GM19324 (cell line): ENCODE results near the gene CCNC.
"Not testable (repeated sequence)": the region's sequence is repeated elsewhere in the genome, so short reads cannot be mapped to it uniquely, and the experiment has no call there.

ENCODE experiments used
- ATAC-seq: cut with Tn5 transposase; IDR thresholded peaks from one replicate; pipeline ENCODE4 v1.9.1; 2021; ENCODE audit warnings: mild to moderate bottlenecking, moderate library complexity; ENCODE audit not compliant: unreplicated experiment, low FRiP score

The CCNC gene

DNA sequence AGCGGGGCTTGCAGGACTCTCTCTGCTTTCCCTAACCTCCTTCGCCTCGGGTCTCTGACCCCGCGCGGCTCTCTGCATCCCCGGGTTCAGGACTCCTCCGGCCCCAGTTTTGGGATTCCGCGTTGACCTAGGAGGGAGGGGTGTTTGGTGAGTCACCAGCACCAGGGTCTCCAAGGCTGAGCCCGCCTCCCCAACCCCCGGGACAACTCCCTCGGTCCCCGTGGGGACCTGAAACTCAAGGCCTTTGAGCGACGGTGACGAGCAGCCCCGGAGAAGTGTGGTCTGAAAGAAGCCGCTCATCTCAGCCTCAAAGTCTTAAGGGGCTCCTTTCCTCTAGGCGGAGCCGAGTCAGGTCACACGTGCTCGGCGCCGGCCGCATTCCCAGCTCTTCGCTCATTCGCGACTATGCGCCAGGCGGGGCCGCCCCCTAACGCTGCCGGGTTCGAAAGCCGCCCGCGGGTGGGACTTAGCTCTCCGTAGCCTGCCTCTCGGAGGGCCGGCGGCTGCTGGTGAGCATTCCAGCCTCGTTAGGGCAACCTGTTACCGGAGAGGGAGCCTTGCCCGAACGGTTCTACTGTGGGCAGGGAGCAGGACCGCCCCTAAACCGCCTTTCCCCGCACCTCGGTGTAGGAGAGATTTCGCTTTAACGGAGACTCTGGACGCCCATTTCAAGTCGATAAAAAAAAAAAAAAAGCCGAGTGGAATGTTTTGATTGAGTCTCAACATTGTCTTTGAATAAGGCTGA, 35.1 kb upstream of the CCNC start:
- ATAC-seq = peak; percentile 54

DNA sequence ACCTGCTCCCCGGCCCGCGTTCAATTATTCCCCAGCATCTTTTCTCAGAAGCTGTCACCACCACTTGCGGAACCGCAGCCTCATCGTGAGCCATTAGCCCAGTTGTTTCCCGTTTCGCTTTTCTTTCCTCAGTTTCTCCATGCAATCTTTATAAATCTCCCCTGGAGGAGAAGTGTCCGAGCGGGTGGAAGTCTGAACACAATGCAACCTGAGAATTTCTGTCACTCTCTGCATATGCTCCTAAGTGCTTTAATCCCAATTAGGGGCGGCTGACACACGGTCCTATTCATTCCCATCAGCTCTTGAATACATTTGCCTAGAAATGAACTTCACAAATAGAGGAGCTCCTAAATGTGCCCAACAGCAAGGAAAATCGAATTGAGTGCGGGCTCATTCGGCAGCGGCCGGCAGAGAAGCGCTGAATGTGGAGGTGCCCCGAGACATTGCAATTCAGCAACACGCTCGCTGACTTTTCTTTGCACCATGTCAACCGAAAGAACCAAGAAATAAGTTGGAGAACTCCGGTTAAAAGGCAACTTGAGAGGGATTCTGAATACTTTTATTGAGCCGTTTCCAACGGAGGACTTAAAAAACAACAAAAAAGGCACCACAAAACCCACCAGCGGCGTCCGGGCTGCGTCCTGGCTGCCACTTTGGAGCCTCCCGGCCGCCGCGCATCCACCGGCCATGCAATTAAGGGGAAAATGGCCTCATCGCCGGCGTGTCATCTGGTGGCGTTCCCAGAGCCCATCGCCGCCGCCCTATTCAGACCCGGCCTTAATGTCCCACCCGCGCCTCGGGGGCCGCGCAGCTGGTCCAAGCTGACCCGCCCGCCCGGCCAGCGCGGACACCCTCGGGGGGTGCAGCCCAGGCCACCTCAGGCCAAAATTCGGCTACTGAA, 34.3 kb upstream of the CCNC start:
- ATAC-seq = peak; percentile 9

DNA sequence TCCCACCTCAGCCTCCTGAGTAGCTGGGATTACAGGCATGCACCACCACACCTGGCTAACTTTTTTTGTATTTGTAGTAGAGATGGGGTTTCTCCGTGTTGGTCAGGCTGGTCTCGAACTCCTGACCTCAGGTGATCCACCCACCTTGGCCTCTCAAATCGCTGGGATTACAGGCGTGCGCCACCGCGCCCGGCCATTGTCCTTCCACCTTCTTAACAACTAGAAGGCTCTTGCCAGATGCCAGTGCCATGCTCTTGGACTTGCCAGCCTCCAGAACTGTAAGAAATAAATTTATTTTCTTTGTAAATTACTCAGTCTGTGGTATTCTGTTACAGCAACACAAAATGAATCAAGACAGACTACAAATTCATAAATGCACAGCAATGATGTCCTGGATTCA, 26.2 kb upstream of the CCNC start:
- ATAC-seq = not testable (repeated sequence)

DNA sequence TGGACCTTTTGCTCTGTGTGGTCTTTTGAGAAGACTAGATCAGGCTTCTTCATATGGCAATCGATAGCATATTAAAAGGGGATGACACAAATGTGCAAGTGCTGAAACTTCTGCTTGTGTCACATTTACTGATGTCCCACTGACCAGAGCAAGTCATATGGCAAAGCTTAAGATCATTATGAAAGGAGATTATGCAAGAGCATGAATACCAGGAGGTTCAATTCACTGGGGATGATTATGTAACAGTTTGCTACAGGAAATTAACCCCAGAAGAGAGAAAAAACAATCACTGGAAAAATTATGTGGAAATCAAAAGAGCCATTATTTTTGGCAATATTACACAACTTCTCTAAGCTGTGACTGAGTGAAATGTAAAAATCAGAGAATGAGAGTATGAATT, 24.4 kb upstream of the CCNC start:
- ATAC-seq = no peak

DNA sequence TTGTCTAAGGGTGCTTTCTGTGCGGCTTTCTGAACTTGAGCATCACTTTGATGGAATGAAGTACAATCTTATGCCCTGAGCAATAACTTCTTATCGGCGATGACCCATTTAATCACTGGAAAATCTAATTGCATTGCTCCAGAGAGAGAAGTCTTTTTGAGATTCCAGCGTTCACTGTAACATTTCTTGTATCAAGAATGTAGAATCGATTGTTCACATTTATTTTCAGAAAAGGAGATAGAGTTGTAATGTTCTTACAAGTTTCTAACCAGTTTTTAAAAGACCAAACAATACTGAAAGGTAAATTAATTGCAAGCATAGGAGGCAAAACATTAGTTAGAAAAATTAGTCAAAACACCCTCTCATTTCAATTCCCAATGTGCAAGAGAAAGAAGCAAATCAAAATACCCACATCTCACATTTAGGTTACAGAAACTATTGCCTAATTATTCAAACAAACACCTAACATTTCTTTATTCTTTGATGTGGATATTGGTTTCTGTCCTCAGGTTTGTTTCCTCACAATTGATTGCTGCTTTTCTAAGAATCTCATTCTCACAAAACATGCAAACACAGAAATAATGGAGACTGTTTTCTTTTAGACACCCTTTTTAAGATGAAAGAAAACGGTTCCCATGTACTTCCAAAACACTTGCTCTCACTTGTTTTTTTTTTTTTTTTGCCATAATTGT, 23.4 kb upstream of the CCNC start:
- no peak for ATAC-seq

DNA sequence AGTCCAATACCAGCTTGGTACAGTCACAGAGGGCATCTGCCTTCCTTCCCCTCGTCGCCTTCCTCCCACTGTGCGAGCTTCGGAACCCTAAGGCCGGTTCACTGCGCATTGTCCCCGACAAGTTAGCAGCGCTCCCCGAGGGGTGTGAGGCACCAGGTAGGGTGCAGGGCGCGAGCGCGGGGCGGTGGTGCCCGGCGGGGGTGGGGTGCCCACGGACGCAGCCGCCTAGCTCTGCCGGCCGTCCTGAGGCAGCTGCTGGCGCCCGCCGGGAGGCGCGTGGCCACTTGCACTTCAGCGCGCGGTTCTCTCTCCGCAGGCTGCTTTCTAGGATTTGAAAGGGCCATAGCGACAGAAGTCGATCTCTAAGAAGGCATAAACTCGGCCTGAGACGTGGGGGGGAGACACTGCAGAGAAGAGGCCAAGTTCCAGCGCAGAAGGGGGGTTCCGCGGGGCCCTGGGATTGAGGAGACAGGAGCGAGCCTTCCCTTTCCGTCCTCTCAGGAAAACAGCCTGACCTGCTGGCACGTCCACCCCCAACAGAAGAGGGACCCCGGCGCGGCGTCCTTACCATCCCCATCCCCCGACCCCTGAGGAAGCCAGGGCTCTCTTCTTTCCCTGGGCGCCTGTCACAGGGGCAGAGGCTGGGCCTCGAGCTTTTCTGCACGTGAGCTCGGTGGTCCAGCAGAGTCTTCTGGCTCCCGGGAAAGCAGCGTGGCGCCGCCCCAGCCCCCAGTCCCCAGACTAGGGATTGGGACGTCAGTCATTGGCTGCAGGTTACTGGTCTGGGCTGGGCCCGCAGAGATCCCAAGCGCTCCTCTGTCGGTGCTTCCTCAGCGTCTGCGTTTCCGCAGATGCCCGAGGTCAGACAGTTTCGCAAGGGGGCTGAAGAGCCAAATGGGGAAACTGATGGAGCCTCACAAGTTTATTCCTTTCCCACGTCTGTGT, 22.5 kb upstream of the CCNC start:
- no peak for ATAC-seq

DNA sequence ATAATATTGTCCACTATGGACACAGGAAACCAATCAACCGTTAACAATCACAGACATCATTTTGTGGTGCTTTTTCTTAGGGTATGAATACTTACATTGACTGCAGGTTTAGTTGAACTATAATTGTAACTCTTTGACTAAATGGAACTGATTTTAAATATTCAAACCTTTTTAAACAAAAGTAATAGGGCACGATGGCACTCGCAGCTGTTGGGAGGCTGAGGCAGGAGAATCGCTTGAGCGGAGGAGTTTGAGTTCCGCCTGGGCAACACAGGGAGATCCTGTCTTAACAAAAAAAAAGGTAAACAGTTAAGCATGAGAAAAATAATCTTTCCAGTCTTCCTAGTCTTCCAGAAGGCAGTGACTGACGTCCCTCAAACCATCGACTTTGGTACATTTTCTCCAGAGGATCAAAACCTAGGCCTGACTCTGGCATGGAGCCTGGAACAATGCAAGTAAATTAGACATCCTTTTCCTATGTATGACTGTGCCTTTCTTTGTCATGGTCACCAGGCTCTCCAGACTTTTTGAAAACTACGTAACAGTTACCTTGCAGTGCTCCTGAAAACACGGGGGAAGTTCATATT, 21.5 kb upstream of the CCNC start:
- no peak for ATAC-seq

DNA sequence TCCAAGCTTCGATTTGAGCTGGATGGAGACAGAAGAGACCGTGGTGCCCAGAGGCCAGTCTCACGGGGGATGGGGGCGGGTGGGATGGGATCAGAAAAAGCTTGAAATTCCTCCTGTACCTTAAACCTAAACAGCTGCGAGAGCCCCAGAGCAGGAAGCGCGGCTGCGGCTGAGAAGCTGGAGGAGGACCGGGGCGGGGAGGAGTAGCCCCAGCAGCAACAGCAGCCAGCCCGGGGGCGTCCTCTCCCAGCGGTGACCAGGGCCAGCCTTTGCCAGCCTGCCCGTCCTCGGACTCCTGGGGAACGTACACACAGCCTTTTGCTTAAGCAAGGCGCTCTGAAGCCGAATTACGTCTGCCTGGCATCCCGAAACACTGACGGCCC, 20.8 kb upstream of the CCNC start:
- peak; percentile 15 for ATAC-seq

DNA sequence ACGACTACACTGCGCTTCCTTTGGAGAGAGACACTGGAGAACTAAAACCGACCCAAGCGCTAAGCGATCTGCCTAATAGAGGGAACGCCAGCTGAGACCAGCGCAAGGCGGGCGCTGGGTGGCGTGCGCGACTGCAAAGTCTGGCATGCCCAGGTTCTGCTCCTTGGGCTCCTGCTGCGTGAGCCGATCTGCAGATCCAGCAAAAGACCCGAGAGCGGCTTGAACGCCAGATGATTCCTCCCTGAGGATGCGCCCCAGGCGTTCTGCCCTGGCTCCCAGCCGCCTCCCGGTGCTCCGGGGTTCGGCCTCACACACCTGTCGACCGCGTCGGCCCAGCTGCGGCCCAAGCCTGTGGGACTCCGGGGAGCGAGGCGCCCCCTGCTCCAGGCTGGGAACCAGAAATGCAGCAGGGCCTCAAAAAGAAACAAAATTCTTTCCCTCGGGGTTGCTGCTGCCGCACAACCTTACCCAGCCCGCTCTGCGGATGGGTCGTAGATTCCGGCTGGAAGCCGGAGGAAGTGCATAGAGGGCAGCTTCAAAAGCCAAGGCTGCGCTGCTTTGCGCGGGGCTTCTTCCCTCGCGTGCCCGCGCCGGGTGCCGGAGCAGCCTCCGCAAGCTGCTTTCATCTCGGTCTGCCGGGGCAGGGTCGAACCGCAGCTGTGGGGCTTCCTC, 20.3 kb upstream of the CCNC start:
- peak; percentile 99 for ATAC-seq

DNA sequence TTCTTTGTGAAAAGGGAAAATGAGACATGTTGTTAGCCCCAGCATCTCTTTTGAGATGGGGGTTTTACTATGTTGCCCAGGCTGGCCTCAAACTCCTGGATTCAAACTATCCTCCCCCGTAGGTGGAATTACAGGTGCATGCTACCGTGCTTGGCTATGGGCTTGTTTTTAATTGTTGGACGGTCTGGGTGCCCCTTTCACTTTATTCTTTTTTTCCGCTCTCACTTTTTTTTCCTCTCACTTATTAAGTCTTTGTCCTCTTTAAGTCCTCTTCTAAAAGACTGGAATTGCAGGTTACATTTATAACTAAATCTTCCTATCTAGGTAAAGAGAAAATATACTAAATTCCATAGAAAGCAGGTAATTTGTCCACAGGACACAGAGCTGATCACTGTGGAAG, 19.3 kb upstream of the CCNC start:
- ATAC-seq = no peak

DNA sequence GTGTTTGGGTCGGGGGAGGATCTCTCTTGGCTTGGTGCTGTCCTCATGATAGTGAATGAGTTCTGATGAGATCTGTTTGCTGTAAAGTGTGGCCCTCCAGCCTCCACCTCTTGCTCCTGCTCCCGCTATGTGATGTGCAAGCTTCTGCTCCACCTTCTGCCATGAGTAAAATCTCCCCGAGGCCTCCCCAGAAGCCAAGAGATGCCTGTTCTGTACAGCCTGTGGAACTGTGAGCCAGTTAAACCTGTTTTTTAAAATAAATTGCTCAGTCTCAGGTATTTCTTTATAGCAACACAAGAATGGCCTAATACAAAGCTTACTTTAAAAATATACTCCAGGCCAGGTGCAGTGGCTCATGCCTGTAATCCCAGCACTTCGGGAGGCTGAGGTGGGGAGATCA, 11.3 kb upstream of the CCNC start:
- ATAC-seq = no peak

DNA sequence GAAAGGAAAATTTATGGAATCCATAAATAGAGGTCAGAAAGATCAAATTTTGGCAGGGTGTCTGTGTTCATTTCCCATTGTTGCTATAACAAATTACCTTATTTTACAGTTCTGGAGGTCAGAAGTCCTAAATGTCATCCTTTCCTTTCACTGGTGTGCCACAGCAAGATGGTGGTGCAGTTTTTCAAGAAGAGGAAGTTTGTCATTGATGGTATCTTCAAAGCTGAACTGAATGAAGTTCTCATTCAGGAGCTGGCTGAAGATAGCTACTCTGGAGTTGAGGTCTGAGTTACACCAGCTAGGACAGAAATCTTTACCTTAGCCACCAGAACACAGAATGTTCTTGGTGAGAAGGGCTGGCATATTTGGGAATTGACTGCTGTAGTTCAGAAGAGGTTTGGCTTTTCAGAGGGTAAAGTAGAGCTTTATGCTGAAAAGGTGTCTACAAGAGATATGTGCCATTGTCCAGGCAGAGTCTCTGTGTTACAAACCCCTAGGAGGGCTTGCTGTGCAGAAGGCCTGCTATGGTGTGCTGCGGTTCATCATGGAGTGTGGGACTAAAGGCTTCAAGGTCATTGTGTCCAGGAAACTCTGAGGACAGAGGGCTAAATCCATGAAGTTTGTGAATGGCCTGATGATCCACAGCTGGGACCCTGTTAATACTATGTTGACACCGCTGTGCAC, 7.2 kb upstream of the CCNC start:
- no peak for ATAC-seq

DNA sequence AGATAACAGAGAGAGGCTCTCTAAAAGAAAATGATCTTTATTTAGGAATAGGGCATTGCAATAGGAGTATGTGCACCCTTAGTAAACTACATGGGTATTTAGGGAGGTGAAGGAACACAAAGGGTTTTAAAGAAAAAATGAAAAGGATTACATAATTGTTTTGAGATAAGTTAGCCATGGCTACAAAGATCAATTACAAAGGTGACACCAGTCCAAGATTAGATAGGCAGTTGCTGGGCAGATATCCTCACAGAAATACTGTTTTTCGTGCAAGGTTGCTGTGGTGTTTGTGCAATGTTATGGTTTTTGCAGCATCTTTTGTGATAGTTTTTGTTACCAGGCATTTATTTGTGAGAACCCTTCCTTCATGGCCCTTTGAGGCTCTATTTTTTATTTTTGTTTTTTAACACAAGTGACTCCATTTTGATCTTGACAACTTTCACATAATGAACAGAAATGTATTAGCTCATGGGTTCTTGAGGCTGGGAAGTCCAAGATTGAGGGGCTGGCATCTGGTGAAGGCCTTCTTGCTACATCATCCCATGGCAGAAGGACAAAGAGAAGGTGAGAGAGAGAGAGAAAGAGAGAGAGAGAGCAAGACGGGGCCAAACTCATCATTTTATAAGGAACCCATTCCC, 5.6 kb upstream of the CCNC start:
- no peak for ATAC-seq

DNA sequence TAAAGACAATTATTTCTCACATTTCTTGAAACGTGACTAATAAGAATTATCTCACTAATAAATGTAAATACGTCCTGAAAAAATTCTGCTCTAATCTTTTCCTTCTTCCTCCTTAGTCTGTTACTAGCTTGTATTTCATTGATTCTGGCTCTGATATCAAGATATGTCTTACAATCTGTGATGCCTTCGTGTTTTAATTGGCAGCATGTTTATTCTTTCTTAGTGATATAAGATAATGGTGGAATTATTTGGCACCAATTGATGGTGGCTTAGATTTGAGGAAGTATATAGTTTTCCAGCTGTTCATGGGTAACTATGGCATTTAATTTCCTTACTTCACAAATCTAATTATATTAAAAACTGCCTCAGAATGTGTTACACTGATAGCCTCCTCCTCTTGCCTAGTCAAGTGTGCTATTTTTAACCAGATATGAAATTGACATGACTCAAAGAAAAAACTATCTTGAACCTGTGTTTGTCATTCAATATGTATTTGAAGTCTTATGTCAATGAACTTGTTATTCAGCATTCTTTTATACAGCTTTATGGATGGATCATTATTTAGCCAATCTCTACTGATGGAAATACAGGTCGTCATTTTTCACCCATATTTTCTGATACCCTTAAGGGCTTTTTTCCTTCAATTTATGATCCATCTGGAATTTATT, 5.3 kb downstream of the CCNC start:
- no peak for ATAC-seq

DNA sequence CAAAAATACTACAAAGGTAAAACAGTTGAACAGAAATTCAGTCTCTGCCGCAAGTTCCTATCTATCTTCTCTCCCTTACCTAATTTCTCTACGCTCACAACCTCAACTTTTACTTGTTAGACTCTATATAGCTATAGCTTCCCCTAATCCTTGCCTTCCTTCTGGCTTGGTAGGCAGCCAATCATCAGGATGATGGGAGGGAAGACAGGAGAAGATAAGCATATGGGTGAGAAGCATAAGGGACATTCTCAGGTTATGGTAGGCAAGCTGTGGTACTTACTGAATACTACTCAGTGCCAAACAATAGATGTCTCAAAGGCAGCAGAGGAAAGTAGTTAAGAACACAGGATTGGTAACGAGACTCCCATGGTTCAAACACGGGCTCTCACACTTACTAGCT, 7.8 kb downstream of the CCNC start:
- ATAC-seq = no peak

DNA sequence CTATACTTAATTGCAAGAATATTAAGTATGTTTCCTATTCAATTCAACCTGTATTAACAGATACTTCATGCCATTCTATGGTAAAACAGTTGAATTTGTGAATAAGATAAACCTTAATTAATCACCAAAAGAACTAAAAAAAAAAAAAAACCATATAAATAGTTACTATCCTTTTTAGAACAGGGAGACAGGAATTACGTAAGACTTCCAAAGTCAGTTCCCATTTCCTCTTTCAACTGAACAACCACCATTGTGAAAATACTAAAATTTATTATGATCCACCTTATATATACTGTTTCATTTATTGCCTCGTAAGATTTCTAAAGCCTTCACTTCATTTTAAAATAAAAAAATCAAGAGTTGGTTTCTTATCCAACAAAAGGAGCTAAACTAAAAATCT, 9.4 kb downstream of the CCNC start:
- no peak for ATAC-seq

DNA sequence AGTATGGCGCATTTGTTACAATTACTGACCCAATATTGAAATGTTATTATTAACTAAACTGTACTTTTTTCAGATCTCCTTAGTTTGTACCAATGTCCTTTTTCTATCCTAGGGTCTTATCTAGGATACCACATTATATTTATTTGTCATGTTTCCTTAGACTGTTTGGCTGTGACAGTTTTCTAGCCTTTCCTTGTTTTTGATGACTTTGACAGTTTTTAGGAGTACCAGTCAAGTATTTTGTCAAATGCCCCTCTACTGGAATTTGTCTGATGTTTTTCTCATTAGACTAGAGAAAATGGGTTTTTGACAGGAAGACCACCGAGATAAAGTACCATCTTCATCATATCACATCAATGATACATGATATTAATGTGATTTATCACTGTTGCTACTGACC, 14.6 kb downstream of the CCNC start:
- ATAC-seq = no peak
